ENCODE measurements around the gene HDAC4.

HDAC4 gene

DNA sequence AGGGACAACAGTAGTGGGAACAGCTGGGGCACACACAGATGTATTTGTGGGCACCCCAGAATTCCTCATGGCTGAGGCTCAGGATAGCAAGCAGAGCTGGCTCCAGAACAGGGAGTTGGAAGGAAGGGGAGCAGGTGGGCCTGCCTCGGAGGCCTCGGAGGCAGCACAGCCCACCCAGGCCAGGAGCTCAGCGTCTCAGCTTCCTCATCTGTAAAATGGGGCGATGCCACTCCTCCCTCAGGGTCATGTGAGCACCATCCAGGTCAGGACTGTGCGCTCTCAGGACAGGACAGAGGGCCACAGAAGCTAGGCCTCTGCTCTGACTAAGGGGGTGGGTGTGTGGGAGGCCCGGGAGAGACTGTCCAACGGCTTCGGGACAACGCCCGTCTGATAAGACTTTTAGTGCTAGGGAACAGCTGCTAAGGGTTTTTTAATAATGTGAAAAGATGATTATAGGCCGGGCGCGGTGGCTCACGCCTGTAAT is 106.2 kb downstream of the HDAC4 start:
- no peak for DNase-seq (ENCODE audit: low spot score)

- no peak for DNase-seq (ENCODE audit: low spot score)
Observed at GRCh38 chr2:239293775-239294430, 106.9 kb downstream of the HDAC4 start.

GRCh38 chr2:239292959-239293774 is 107.7 kb downstream of the HDAC4 start:
- no peak for DNase-seq (ENCODE audit: low spot score)

GRCh38 chr2:239292531-239292930 is 108.3 kb downstream of the HDAC4 start:
- DNase-seq (ENCODE audit: low spot score), result no peak

- no peak for DNase-seq (ENCODE audit: low spot score)
Observed at GRCh38 chr2:239291475-239292350, 109.1 kb downstream of the HDAC4 start.

DNA sequence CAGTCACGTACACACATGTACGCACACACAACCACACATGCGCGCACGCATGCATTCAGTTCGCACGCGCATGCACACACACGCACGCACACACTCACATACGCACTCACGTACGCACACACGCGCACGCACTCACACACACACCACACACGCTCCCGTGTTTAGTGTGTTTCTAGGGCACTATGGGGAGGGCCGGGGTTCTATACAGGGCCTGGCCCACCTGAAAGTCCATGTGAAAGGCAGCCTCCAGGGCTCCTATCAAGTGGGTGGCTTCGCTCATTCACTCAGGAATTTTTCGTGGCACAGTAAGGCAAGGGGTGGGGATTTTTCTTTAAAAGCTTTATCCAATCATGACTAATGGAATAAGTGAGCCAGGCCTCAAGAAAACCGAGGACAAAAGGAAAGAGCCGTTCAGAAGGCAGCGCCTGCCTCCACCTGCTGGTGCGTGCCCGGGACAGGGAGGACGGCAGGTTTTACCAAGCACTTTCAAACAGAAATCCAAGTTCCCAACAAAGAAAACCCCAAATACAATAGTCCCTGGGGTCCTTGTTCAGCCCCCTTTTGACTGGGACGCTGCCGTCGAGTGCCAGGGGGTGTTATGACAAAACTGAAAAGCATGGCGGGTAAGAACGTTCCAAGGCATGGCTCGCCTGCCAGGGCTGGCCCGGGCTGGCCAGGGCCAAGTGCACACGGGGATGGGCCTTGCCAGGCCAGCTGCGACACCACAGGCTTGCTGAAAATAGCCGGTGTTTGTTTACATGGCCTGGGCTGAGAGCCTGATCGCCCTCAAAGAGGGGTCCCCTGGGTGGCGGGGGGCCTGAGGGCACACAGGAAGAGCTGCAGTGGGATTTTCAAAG is 110.0 kb downstream of the HDAC4 start:
- peak; percentile 38 for DNase-seq (ENCODE audit: low spot score)

- DNase-seq (ENCODE audit: low spot score), result no peak
Observed at GRCh38 chr2:239289545-239289944, 111.3 kb downstream of the HDAC4 start.

DNA sequence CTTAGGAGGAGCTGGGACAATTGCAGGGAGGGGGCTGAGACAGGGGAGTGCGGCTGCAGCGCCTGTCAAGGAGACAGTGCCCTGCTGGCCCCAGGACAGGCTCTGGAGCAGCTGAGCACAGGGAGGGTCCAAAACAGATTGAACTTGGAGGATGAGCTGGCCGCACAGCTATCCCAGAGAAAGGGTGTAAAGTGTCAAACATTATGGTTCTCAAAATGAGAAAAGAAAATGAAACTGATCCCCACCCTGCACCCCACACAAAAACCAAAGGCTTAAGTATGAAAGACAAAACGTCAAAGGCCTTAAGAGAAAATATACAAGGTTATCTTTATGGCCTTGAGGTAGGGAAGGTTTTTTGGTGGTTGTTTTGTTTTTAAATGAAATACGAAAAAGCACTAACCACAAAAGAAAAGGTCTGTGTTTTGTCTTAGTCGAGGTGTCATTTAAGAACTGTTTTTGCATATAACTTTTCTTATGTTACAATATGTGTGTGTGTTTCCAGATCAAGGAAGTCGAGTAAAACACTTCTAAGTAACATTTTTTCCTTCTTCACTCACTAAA is 111.8 kb downstream of the HDAC4 start:
- peak; percentile 45 for DNase-seq (ENCODE audit: low spot score)

GRCh38 chr2:239288237-239288636 is 112.6 kb downstream of the HDAC4 start:
- no peak for DNase-seq (ENCODE audit: low spot score)

DNA sequence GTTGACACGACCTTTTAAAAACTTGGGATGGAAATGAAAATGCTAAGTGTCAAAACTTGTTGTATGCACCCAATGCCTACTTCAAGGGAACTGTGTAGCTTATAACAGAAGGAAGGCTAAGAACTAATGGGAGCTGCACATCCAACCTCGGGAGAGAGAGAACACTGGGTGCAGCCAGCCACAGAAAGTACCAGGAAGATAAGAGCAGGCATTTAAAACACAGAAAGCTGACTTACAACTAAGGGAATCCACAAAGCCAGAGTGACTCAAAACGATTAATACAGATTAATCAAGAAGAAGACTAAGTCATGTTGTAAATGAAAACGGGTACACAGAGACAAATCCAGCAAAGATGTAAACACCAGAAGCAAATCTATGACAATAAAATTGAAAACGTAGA is 113.4 kb downstream of the HDAC4 start:
- DNase-seq (ENCODE audit: low spot score), result no peak

GRCh38 chr2:239286901-239287300 is 113.9 kb downstream of the HDAC4 start:
- DNase-seq (ENCODE audit: low spot score), result no peak

- DNase-seq (ENCODE audit: low spot score), result no peak
Observed at GRCh38 chr2:239285932-239286230, 114.9 kb downstream of the HDAC4 start.

DNA sequence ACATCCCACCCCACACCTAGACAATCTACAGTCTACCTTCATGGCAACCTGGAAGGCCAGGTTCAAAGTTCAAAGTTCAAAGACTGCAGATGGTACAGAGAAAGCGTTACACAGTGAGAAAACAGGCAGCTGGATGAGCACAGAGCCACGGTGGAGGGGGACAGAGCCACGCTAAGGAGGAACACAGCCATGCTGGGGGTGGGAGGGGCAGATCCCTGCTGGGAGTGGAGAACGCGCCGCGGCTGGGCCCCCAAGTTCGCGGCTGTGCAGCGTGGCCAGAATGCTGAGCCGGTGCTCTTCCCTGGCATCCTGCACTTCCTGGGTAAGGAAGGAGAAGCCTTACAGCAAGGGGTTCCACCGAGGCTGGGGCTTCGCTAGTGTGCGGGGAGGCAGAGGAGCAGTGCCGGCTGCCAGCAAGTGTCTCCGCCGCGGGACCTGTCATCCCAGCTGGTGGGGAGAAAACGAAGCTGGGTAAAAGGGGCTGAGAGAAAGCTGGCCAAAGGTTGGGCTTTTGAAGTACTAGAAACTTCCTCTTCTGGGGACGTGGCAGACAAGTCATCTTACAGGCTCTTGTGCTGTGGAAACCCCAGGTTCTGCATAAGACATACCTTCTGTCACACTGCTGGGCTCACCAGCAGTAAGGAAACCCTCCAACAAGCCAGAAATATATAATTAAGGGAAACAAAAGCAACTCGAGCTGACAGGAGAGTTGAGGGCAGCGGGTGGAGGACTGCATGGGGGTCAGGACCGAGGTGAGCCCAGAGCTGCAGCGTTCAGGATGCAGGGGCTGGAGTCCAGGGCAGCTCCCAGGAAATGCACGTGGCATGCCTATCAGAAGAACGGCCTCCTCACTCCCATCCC is 115.5 kb downstream of the HDAC4 start:
- DNase-seq (ENCODE audit: low spot score), result no peak

GRCh38 chr2:239283961-239284795 is 116.6 kb downstream of the HDAC4 start:
- no peak for DNase-seq (ENCODE audit: low spot score)

- no peak for DNase-seq (ENCODE audit: low spot score)
Observed at GRCh38 chr2:239283288-239283945, 117.4 kb downstream of the HDAC4 start.

- DNase-seq (ENCODE audit: low spot score), result no peak
Observed at GRCh38 chr2:239282448-239283287, 118.2 kb downstream of the HDAC4 start.

- DNase-seq (ENCODE audit: low spot score), result peak; percentile 78
Observed at GRCh38 chr2:239280296-239281017, 120.4 kb downstream of the HDAC4 start.
